GM19193 (cell line): ENCODE results near the gene ANKS1B.

Source experiments
- POLR2A ChIP-seq: IDR thresholded peaks from 4 replicates; pipeline ENCODE4 v1.6.1; 2011; ENCODE audit not compliant: insufficient read depth, insufficient read length; ENCODE audit errors: extremely low read depth

Gene ANKS1B

DNA sequence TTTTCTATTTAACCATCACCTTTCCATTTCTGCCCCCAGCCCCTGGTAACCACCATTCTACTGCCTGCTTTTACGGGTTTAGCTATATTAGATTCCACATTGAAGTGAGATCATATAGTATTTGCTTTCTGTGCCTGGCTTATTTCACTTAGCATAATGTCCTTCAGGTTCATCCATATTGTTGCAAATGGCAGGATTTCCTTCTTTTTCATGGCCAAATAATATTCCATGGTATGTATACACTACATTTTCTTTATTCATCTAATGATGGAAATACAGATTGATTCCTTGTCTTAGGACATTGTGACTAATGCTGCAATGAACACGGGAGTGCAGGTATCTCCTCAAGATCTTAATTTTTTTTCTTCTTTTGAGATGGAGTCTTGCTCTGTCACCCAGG, 1137.5 kb downstream of the ANKS1B start:
- no peak for TF ChIP-seq POLR2A

DNA sequence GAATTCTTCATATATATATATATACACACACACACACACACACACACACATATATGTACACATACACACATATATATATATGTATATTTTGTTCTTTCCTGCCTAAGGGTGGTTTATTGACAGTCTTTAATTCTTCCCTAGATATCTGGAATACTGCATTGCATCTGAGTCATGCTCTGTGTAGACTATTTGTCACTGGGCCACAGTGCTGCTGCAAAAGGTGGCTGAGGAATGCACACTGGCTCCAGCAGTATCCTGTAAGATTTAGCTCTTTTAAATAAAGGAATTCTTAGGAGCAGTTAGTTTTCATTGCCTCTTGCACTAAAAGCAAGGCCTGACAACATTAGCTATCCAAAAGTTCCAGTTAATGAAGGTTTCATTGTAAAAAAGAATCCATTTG, 1138.8 kb downstream of the ANKS1B start:
- no peak for TF ChIP-seq POLR2A

GRCh38 chr12:98840325-98840724, 1144.4 kb downstream of the ANKS1B start:
- no peak for TF ChIP-seq POLR2A

- TF ChIP-seq POLR2A, result no peak
Measured at GRCh38 chr12:98838231-98838647, 1146.5 kb downstream of the ANKS1B start.

DNA sequence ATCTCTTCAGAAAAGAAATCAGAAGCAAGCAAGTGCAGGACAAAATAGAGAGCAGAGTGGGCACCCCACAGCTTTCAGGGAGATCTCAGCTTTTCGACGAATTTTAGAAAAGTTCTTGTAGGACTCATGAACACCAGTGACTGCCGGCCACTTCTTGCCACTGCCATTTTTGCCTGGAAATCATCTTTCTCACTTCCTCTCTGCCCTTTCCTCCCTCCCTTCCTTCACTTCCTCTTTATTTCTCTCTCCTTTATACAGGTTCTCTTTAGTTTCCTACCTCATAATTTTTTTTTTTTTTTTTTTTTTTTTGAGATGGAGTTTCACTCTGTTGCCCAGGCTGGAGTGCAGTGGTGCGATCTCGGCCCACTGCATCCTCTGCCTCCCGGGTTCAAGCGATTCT, 1154.1 kb downstream of the ANKS1B start:
- no peak for TF ChIP-seq POLR2A

GRCh38 chr12:98828802-98829600, 1155.7 kb downstream of the ANKS1B start:
- TF ChIP-seq POLR2A, result no peak

DNA sequence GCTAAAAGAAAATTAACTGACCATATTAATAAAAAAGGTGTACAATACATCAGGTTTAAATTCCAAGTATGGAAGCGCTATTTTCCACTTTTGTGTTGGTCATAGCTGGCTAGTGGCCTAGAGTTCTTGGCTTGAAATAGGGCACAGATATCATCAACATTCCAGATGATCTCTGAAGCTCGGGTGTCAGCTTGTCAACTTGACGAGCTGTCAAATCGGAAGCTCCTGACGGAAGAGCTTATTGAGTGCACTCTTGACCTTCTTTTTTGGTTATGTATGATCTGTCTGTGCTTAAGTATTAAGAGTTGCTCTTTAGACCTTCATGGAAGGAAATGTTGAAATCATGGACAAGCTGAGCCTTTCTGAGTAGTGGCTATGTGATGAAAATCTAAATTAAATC, 1161.7 kb downstream of the ANKS1B start:
- no peak for TF ChIP-seq POLR2A

- TF ChIP-seq POLR2A, result no peak
Measured at GRCh38 chr12:98821866-98822265, 1162.9 kb downstream of the ANKS1B start.

- no peak for TF ChIP-seq POLR2A
Measured at GRCh38 chr12:98821232-98821631, 1163.5 kb downstream of the ANKS1B start.

DNA sequence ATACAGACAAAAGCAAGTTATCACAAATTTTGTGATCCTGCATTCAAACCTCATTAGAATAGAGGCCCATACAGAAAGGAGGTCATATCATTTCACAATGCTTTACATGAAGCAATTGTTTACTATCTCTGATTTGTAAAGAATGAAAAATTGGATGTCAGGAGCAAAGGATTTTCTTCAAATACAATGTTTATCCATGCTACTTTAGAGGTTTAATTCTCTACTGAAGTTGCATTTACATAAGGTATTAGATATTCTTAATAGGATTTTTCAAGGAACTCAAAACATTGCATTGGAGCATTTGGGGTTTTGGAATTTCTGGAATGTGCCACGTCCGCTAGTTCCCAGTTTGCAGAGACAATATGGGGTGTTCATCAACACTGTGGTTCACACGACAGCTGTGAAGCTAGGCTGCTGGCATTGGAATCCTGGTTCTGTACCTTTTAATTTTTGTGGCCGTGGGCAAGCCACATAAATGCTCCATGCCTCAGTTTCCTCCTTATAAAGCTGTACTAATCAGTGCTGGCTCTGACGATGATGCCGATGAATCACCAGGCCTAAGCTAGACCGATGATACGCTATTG, 1164.8 kb downstream of the ANKS1B start:
- no peak for TF ChIP-seq POLR2A

- no peak for TF ChIP-seq POLR2A
Measured at GRCh38 chr12:98819071-98819470, 1165.7 kb downstream of the ANKS1B start.

- TF ChIP-seq POLR2A, result no peak
Measured at GRCh38 chr12:98818239-98818638, 1166.5 kb downstream of the ANKS1B start.

GRCh38 chr12:98817742-98818141, 1167.0 kb downstream of the ANKS1B start:
- TF ChIP-seq POLR2A, result no peak

- TF ChIP-seq POLR2A, result no peak
Measured at GRCh38 chr12:98816720-98817119, 1168.0 kb downstream of the ANKS1B start.

DNA sequence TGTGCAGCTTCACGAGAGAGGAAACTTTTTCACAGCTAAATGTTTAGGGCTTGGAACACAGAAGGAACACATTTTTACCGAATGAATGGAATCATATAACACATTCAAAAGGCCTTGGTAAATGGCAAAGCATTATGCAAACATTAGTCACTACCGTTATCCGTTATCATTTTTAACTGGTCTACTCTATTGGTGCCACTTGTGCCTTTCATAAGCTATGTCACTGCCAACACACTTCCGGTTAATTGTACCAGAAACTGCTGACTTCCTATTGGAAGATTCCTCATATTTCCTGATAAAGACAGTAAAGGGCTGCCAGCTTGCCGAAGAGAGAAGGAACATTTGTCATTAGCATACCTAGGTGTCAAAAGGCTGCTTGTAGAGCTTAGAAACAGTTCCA, 1170.5 kb downstream of the ANKS1B start:
- TF ChIP-seq POLR2A, result no peak

DNA sequence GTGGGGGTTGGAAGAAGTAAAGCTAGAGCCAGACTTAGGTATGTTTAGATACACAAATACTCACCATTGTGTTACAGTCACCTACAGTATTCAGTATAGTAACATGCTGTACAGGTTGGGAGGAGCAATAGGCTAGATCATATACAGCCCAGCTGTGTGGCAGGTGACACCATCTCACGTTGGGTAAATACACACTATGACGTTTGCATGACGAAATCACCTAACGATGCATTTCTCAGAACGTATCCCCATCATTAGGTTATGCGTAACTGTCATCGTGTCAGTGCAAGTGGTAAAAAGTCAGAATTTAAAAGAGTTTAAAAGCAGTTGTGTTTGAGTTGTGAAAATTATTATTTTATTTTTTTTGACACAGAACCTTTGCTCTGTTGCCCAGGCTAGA, 1172.5 kb downstream of the ANKS1B start:
- no peak for TF ChIP-seq POLR2A
